K562 (cell line): Measurements from ENCODE around the gene PRDX2. TPM values are rescaled to one million over a fixed set of nuclear protein-coding genes. Genes with fewer than 3 reads are reported as not detected.
A peak's percentile ranks its signal among the peaks of the same experiment; 100 is the strongest.

Experiments used
- CCAR2 ChIP-seq: fragments of 200-400 bp; formaldehyde crosslinking; IDR thresholded peaks from 2 replicates; pipeline ENCODE4 v1.6.1; 2017; ENCODE audit warnings: mild to moderate bottlenecking, low read depth, low read length
- EP400 ChIP-seq: fragments of 450-650 bp; IDR thresholded peaks from 2 replicates; pipeline ENCODE4 v1.6.1; 2017; ENCODE audit warnings: antibody characterized with exemption, mild to moderate bottlenecking, moderate library complexity
- GTF3C2 ChIP-seq: IDR thresholded peaks from 3 replicates; pipeline ENCODE4 v1.6.1; 2011; ENCODE audit warnings: borderline replicate concordance, mild to moderate bottlenecking, moderate library complexity; ENCODE audit not compliant: insufficient read length; ENCODE audit errors: extremely low read depth
- HDGF ChIP-seq: fragments of 450-650 bp; IDR thresholded peaks from 2 replicates; pipeline ENCODE4 v1.6.1; 2016
- MTA3 ChIP-seq: fragments of 450-650 bp; formaldehyde crosslinking; IDR thresholded peaks from 2 replicates; pipeline ENCODE4 v1.6.1; 2017; ENCODE audit warnings: mild to moderate bottlenecking, borderline replicate concordance
- RAD21 ChIP-seq, 2 experiments: fragments of 250-450 bp in 1 of 2; fragments of 450-650 bp in 1 of 2; sonication (Bioruptor Pico) in 1 of 2; formaldehyde crosslinking in 1 of 2; IDR thresholded peaks in 1 of 2; conservative IDR thresholded peaks in 1 of 2; 2 replicates each; pipeline versions ENCODE4 v1.4.0 to v1.8.0; 2020 to 2022; ENCODE audit warnings: mild to moderate bottlenecking in 2 of 2, moderate library complexity in 1 of 2
- RNF219 ChIP-seq: fragments of 250-450 bp; sonication (Bioruptor Pico); IDR thresholded peaks from 2 replicates; pipeline ENCODE4 v1.5.0; 2022; ENCODE audit warnings: mild to moderate bottlenecking
- SMARCE1 ChIP-seq: fragments of 450-650 bp; IDR thresholded peaks from 2 replicates; pipeline ENCODE4 v1.7.1; 2016; ENCODE audit warnings: mild to moderate bottlenecking
- ZFP36 ChIP-seq: fragments of 150-350 bp; IDR thresholded peaks from 2 replicates; pipeline ENCODE4 v1.6.1; 2018; ENCODE audit warnings: low read length, low read depth; ENCODE audit not compliant: partially characterized antibody
- ZMIZ1 ChIP-seq, 2 experiments: fragments of 150-350 bp in 1 of 2; IDR thresholded peaks; 2 replicates each; pipeline ENCODE4 v1.6.1; 2012 to 2016; ENCODE audit warnings: low read depth in 2 of 2, low read length in 2 of 2, mild to moderate bottlenecking in 1 of 2, moderate library complexity in 1 of 2
- ZNF384 ChIP-seq: IDR thresholded peaks from 2 replicates; pipeline ENCODE4 v1.6.1; 2012; ENCODE audit warnings: low read depth, low read length, improper control_type of control experiment
- ZNF740 ChIP-seq, 3 experiments: fragments of 200-800 bp in 1 of 3; sonication (Bioruptor generic) in 1 of 3; sonication (generic) in 1 of 3; formaldehyde crosslinking in 1 of 3; IDR thresholded peaks; 2 replicates each; pipeline versions ENCODE4 v1.6.1 to v1.8.0; 2016 to 2022; ENCODE audit warnings: mild to moderate bottlenecking in 2 of 3, missing compliant biosample characterization in 2 of 3, missing genetic modification characterization in 2 of 3, missing genetic modification reagents in 1 of 3
- polyA plus RNA-seq, 8 experiments: library from polyadenylated mRNA; depleted of rRNA in 4 of 8; stranded (reverse) in 5 of 8; unstranded in 3 of 8; fragments of >200 nt; fragmentation: Nextera tagmentation in 2 of 8; fragmentation: Illumina TruSeq in 1 of 8; extraction: Ambion mirVana in 2 of 8; extraction: Trizol in 1 of 8; gene quantifications; 2 replicates each; pipeline versions ENCODE4 v1.2.1 to v1.2.3, GENCODE V29; 2011 to 2014; ENCODE audit warnings: inconsistent platforms in 1 of 8, missing spikeins in 1 of 8
- total RNA-seq, 7 experiments: library from RNA; depleted of rRNA in 6 of 7; stranded (reverse); fragments of >200 nt in 6 of 7; fragmentation: Illumina TruSeq in 2 of 7; extraction: Trizol in 2 of 7; gene quantifications; 2 replicates each; pipeline versions ENCODE4 v1.2.1 to v1.2.3, GENCODE V29; 2011 to 2021; ENCODE audit warnings: low replicate concordance in 1 of 7
- TF ChIP-seq, protein P1 (sequence below), 2 experiments: fragments of 450-650 bp; IDR thresholded peaks; 2 replicates each; pipeline ENCODE4 v1.6.1; 2016

PRDX2 gene
- total and polyA plus RNA-seq, 9 of the 15 experiments (the other 6 are each of a cell fraction or from before 2014, with no cell fraction given) = 206 to 1,183 (median 415) TPM

GRCh38 chr19:12784394-12784870 is 17.2 kb downstream of the PRDX2 start (continued):
- no peak for TF ChIP-seq GTF3C2
- 0 out of 2 replicates have a peak, but pooled peaks have one; percentile 30 for TF ChIP-seq ZNF740 (CRISPR knock-in tag; IDR thresholded peaks at IDR 0.05)
- TF ChIP-seq ZNF740 (tag; IDR thresholded peaks at IDR 0.05) = no peak
- peak; percentile 94; the same call in 1 of the 2 replicates for TF ChIP-seq HDGF
- TF ChIP-seq EP400 = peak; percentile 83
- 0 out of 4 replicates have a peak, but pooled peaks of 1 of the 2 experiments have one; percentile 4 for TF ChIP-seq RAD21 (CRISPR knock-in tag; conservative IDR thresholded peaks at IDR 0.05 in 1 of 2, IDR thresholded peaks at IDR 0.05 in 1 of 2)
- TF ChIP-seq CCAR2 = no peak
- peak in 1 of 2 experiments; percentile 88; a peak in 2 of 4 replicates for TF ChIP-seq ZMIZ1 (IDR thresholded peaks at IDR 0.05; ENCODE audit: low read depth in 2 of 2, low read length in 2 of 2)
- TF ChIP-seq ZNF384 = no peak
- peak; percentile 60 for TF ChIP-seq ZFP36
- TF ChIP-seq RNF219 = no peak
- TF ChIP-seq, protein P1, sequence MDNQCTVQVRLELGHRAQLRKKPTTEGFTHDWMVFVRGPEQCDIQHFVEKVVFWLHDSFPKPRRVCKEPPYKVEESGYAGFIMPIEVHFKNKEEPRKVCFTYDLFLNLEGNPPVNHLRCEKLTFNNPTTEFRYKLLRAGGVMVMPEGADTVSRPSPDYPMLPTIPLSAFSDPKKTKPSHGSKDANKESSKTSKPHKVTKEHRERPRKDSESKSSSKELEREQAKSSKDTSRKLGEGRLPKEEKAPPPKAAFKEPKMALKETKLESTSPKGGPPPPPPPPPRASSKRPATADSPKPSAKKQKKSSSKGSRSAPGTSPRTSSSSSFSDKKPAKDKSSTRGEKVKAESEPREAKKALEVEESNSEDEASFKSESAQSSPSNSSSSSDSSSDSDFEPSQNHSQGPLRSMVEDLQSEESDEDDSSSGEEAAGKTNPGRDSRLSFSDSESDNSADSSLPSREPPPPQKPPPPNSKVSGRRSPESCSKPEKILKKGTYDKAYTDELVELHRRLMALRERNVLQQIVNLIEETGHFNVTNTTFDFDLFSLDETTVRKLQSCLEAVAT (IDR thresholded peaks at IDR 0.05) = peak in 1 of 2 experiments; percentile 67; a peak in 3 of 4 replicates
- peak; percentile 91 for TF ChIP-seq SMARCE1
- peak; percentile 67; the same call in 1 of the 2 replicates for TF ChIP-seq MTA3
